SU-DHL-6 (cell line): Measurements from ENCODE around the gene EMILIN2.
"Not testable (repeated sequence)": the region's sequence is repeated elsewhere in the genome, so short reads cannot be mapped to it uniquely, and the experiment has no call there.

ENCODE experiments used
- CTCF ChIP-seq: fragments of 200-600 bp; sonication (generic); IDR thresholded peaks from one replicate; pipeline ENCODE4 v1.5.1; 2017; ENCODE audit warnings: antibody characterized with exemption, mild to moderate bottlenecking, low read length, moderate library complexity; ENCODE audit not compliant: insufficient read depth, poor library complexity, severe bottlenecking
- EZH2phosphoT487 ChIP-seq: fragments of 200-600 bp; sonication (generic), shearing (Covaris generic); conservative IDR thresholded peaks from 2 replicates; pipeline ENCODE4 v1.6.1; 2018; ENCODE audit warnings: mild to moderate bottlenecking, antibody characterized with exemption, low read length, moderate library complexity, mixed read lengths

DNA sequence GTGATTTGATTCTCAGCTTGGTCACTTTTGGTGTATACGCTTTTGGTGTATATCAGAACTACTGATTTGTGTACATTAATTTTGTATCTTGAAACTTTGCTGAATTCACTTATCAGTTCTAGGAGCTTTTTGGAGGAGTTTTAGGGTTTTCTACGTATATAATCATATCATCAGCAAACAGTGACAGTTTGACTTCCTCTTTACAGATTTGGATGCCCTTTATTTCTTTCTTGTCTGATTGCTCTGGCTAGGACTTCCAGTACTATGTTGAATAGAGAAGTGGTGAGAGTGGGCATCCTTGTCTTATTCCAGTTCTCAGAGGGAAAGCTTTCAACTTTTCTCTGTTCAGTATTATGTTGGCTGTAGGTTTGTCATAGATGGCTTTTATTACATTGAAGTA is 19.7 kb downstream of the EMILIN2 start:
- TF ChIP-seq CTCF, EZH2phosphoT487: not testable (repeated sequence)
